ENCODE measurements around the gene GRPEL2.

Gene GRPEL2

GRCh38 chr5:149304195-149305078 lies 40.9 kb upstream of the GRPEL2 start:
- DNase-seq = no peak
- in situ Hi-C loops (cut with HindIII; ENCODE audit: low pct_ligation_motif_present, low sequenced_read_pairs) = no loop called here
- no peak for TF ChIP-seq CTCF (IDR thresholded peaks at IDR 0.05; ENCODE audit: low read depth, low read length, missing control alignments)
- no peaks in the 10 kb centered on the region for H3K36me3 ChIP-seq (replicated peaks)
- H3K27me3 ChIP-seq (replicated peaks) = no peaks in the 10 kb centered on the region
- no peak overlapping the region for H3K27ac ChIP-seq
- H3K4me3 ChIP-seq (ENCODE audit: low read depth, low read length) = no peak overlapping the region

DNA sequence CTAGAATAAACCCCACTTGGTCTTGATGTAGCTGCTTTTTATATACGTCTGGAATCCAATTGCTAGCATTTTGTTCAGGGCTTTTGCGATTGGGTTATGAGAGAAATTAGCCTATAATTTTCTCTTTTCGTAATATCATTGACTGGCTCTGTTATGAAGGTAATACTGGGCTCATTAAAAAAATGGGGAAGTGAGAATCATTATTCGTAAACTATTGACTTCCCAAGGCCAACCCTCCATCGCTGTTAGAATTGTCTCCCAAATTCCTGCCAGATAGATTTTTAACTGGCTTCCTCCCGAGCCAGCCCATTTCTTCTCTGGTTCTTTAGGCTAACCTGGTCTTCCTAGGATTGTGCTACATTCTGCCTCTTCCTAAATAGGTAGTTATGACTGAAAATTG lies 35.9 kb upstream of the GRPEL2 start:
- no peaks in the 10 kb centered on the region for H3K36me3 ChIP-seq (replicated peaks)
- H3K27me3 ChIP-seq (replicated peaks) = no peaks in the 10 kb centered on the region
- no peak for DNase-seq
- no peak overlapping the region for H3K4me3 ChIP-seq (ENCODE audit: low read depth, low read length)
- in situ Hi-C loops (cut with HindIII; ENCODE audit: low pct_ligation_motif_present, low sequenced_read_pairs) = no loop called here
- TF ChIP-seq CTCF (IDR thresholded peaks at IDR 0.05; ENCODE audit: low read depth, low read length, missing control alignments) = no peak
- no peak overlapping the region for H3K27ac ChIP-seq

DNA sequence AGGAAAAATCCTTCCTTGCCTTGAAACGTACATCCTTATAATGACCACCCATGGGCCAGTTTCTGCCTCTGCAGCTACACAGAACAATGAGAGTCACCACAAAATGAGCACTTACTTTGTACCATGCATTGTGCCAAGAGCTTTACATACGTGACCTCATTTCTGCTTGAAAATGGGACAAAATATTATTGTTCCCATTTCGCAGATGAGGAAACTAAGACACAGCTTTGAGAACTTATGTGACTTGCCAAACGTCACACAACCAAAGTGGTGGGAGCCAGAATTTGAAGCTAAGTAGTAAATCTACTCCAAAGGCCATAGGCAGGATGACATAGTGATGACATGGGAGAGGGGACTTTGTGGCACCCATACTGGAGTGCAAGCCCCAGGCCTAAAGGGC lies 34.8 kb upstream of the GRPEL2 start:
- TF ChIP-seq CTCF (IDR thresholded peaks at IDR 0.05; ENCODE audit: low read depth, low read length, missing control alignments) = no peak
- Histone ChIP-seq H3K27me3 (replicated peaks) (no peaks in the 10 kb centered on the region), H3K36me3 (replicated peaks) (no peaks in the 10 kb centered on the region), H3K4me3 (ENCODE audit: low read depth, low read length) (no peak overlapping the region), H3K27ac (no peak overlapping the region)
- in situ Hi-C loops (cut with HindIII; ENCODE audit: low pct_ligation_motif_present, low sequenced_read_pairs) = no loop called here
- no peak for DNase-seq

DNA sequence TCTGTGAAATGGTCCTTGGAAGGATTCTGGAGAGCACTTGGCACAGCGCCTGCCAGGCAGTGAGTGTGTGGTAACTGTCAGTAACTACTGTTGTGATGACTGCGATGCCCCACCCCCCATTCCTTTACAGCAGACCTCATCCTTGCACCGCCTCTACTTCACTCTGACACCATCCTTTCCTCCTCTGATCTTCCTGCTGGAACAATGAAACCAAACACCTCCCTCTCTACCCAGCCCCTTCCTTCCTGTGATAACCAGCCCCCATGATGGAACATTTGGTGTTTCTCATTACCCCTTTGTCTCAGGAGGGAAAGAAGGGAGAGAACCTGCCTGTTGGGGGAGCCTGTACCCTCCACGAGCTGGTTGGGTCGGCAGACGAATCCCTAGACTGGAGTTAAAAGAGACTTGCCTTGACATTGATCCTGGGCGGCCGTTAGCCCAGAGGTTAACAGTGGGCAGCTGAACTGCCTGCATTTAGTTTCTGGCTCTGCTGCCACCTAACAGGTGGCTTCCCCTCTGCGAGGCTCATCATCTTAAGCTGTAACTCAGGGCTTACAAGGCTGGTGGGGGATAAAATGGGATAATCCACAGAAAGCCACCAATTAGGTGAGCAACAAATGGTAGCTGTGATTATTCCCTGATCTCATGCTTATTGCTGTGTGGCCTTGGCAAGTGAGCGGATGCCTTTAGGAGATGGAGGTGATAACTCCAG lies 34.2 kb upstream of the GRPEL2 start:
- H3K27ac ChIP-seq = no peak overlapping the region
- DNase-seq = peak; percentile 83

DNA sequence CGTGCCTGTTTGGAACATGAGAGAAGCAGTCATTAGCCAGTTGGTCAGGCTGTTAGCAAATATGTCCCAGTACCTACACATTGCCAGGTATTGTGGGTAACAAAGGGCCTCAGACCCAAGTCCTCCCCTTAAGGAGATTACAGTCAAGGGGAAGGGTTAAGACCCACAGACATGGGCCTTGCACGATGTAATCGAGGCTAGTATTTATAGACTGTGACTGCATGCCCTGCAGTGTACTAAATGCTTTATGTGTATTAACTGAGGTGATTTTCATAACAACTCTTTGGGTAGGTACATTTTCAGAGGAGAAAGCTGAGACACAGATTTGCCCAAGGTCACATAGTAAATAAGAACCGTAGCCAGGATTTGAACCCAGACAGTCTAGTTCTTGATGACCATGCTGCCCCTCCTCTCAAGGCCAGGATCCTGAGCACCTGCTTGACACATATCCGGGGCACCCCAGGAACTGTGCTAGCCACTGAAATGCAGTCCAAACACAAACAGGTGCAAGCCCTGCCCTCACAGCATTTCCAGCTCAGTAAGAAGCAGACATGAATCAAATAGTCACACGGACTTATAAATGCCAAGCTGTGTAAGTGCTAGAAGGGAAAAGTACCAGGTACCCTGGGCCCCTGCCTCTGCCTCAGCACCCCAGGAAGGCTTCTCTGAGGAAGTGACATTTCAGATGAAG lies 32.0 kb upstream of the GRPEL2 start:
- H3K4me3 ChIP-seq (ENCODE audit: low read depth, low read length) = no peak overlapping the region
- TF ChIP-seq CTCF (IDR thresholded peaks at IDR 0.05; ENCODE audit: low read depth, low read length, missing control alignments) = no peak
- H3K27ac ChIP-seq = no peak overlapping the region
- no peak for DNase-seq
- H3K36me3 ChIP-seq (replicated peaks) = no peaks in the 10 kb centered on the region
- H3K27me3 ChIP-seq (replicated peaks) = no peaks in the 10 kb centered on the region
- in situ Hi-C loops (cut with HindIII; ENCODE audit: low pct_ligation_motif_present, low sequenced_read_pairs) = no loop called here

More for the DNA sequence above, 34.2 kb upstream of the GRPEL2 start:
- H3K36me3 ChIP-seq (replicated peaks) = no peaks in the 10 kb centered on the region
- H3K4me3 ChIP-seq (ENCODE audit: low read depth, low read length) = no peak overlapping the region
- in situ Hi-C loops (cut with HindIII; ENCODE audit: low pct_ligation_motif_present, low sequenced_read_pairs) = no loop called here
- no peaks in the 10 kb centered on the region for H3K27me3 ChIP-seq (replicated peaks)
- TF ChIP-seq CTCF (IDR thresholded peaks at IDR 0.05; ENCODE audit: low read depth, low read length, missing control alignments) = no peak

Data from brain microvascular endothelial cell (primary cell).